K562 (cell line): Measurements from ENCODE around the gene FAM167B. TPM values are rescaled to one million over a fixed set of nuclear protein-coding genes. Genes with fewer than 3 reads are reported as not detected.

Source experiments
- ARID2 ChIP-seq: fragments of 450-650 bp; IDR thresholded peaks from 2 replicates; pipeline ENCODE4 v1.6.1; 2017; ENCODE audit warnings: antibody characterized with exemption, mild to moderate bottlenecking
- BRCA1 ChIP-seq, 2 experiments: fragments of 450-650 bp in 1 of 2; sonication (generic) in 1 of 2; formaldehyde crosslinking in 1 of 2; IDR thresholded peaks; 2 replicates each; pipeline versions ENCODE4 v1.5.0 to v1.6.1; 2017 to 2020; ENCODE audit warnings: mild to moderate bottlenecking in 1 of 2, missing genetic modification reagents in 1 of 2
- GABPB1 ChIP-seq: sonication (generic); formaldehyde crosslinking; IDR thresholded peaks from 2 replicates; pipeline ENCODE4 v1.8.0; 2022; ENCODE audit warnings: mild to moderate bottlenecking, missing genetic modification reagents
- HINFP ChIP-seq: fragments of 450-650 bp; conservative IDR thresholded peaks from 2 replicates; pipeline ENCODE4 v1.6.1; 2016; ENCODE audit warnings: missing genetic modification characterization, low read depth, mild to moderate bottlenecking, control low read depth, missing compliant biosample characterization
- KAT7 ChIP-seq: sonication (generic); formaldehyde crosslinking; IDR thresholded peaks from 2 replicates; pipeline ENCODE4 v1.8.0; 2022; ENCODE audit warnings: missing genetic modification reagents, mild to moderate bottlenecking, borderline replicate concordance
- MAX ChIP-seq: sonication (generic); formaldehyde crosslinking; IDR thresholded peaks from 2 replicates; pipeline ENCODE4 v1.9.0; 2022; ENCODE audit warnings: mild to moderate bottlenecking, missing genetic modification reagents
- NBN ChIP-seq: fragments of 450-650 bp; IDR thresholded peaks from 2 replicates; pipeline ENCODE4 v1.6.1; 2016; ENCODE audit warnings: low read depth, mild to moderate bottlenecking
- POLR2AphosphoS2 ChIP-seq: IDR thresholded peaks from 2 replicates; pipeline ENCODE4 v1.6.1; 2012; ENCODE audit warnings: low read length, improper control_type of control experiment
- POLR2B ChIP-seq: fragments of 450-650 bp; IDR thresholded peaks from 2 replicates; pipeline ENCODE4 v1.6.1; 2018; ENCODE audit warnings: low read depth; ENCODE audit not compliant: partially characterized antibody
- SNAPC5 ChIP-seq: fragments of 250-450 bp; sonication (Bioruptor Pico); IDR thresholded peaks from 2 replicates; pipeline ENCODE4 v1.8.0; 2021; ENCODE audit warnings: moderate library complexity, mild to moderate bottlenecking, inconsistent platforms
- TEAD4 ChIP-seq, 2 experiments: sonication (generic) in 1 of 2; formaldehyde crosslinking in 1 of 2; IDR thresholded peaks; 2 replicates each; pipeline versions ENCODE4 v1.6.1 to v1.8.0; 2012 to 2022; ENCODE audit warnings: borderline replicate concordance in 1 of 2, inconsistent platforms in 1 of 2, low read length in 1 of 2, mild to moderate bottlenecking in 1 of 2, missing genetic modification reagents in 1 of 2
- TFAM ChIP-seq: fragments of 250-450 bp; sonication (Bioruptor Pico); conservative IDR thresholded peaks from 2 replicates; pipeline ENCODE4 v1.5.0; 2021; ENCODE audit warnings: mild to moderate bottlenecking, moderate library complexity
- ZBTB26 ChIP-seq: fragments of 450-650 bp; formaldehyde crosslinking; IDR thresholded peaks from 2 replicates; pipeline ENCODE4 v1.4.0; 2022; ENCODE audit warnings: missing genetic modification characterization
- ZBTB9 ChIP-seq: fragments of 450-650 bp; formaldehyde crosslinking; IDR thresholded peaks from 2 replicates; pipeline ENCODE4 v1.4.0; 2020; ENCODE audit warnings: mild to moderate bottlenecking, moderate library complexity
- ZNF133 ChIP-seq: fragments of 250-450 bp; sonication (Bioruptor Pico); IDR thresholded peaks from 2 replicates; pipeline ENCODE4 v1.4.0; 2020; ENCODE audit warnings: mild to moderate bottlenecking
- ZNF253 ChIP-seq: fragments of 250-450 bp; sonication (Bioruptor Pico); conservative IDR thresholded peaks from 2 replicates; pipeline ENCODE4 v1.6.1; 2021; ENCODE audit warnings: mild to moderate bottlenecking
- polyA plus RNA-seq, 8 experiments: library from polyadenylated mRNA; depleted of rRNA in 4 of 8; stranded (reverse) in 5 of 8; unstranded in 3 of 8; fragments of >200 nt; fragmentation: Nextera tagmentation in 2 of 8; fragmentation: Illumina TruSeq in 1 of 8; extraction: Ambion mirVana in 2 of 8; extraction: Trizol in 1 of 8; gene quantifications; 2 replicates each; pipeline versions ENCODE4 v1.2.1 to v1.2.3, GENCODE V29; 2011 to 2014; ENCODE audit warnings: inconsistent platforms in 1 of 8, missing spikeins in 1 of 8
- total RNA-seq, 7 experiments: library from RNA; depleted of rRNA in 6 of 7; stranded (reverse); fragments of >200 nt in 6 of 7; fragmentation: Illumina TruSeq in 2 of 7; extraction: Trizol in 2 of 7; gene quantifications; 2 replicates each; pipeline versions ENCODE4 v1.2.1 to v1.2.3, GENCODE V29; 2011 to 2021; ENCODE audit warnings: low replicate concordance in 1 of 7
- TF ChIP-seq, protein P1 (sequence below), 2 experiments: fragments of 450-650 bp; IDR thresholded peaks; 2 replicates each; pipeline ENCODE4 v1.6.1; 2018; ENCODE audit warnings: mild to moderate bottlenecking in 2 of 2, low read depth in 1 of 2; ENCODE audit not compliant: partially characterized antibody in 2 of 2

FAM167B gene
- total and polyA plus RNA-seq, 9 of the 15 experiments (the other 6 are each of a cell fraction or from before 2014, with no cell fraction given) = not detected

DNA sequence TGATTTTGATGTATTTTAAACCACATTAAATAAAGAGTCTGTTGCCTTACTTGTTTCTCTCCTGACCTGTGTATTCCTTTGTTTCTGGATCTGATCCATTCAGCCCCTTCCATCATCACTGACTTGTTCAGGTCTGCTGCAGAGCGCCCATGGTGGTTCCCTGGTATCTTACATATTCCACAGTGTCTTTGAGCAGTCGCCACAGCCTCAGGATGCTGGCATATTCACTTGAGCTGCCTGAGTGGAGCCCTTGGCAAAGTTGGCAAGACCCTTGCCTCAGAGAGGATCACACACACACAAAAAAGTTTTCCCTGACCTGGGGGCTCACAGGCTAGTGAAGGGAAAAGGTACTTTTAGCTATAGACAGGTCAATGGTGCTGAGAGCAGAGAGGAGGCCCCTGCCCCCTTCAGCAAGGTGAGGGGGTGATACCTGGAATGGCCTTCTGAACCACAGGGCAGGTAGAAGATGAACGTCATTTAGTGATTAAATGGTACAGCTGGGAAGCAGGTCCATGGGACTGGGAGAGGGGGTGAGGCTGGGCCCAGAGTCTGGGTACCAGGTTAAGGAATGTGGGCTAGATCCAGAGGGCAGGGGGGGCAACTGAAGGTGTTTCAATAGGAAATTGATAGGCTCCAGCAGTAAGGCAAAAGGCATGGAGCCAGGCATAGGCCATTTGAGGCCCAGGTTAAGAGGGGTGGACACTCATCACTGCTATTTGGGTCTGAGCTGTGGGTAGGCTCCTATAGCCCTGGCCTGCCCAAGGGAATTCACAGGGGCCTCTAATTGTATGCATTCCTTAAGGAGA is 48.6 kb upstream of the FAM167B start (continued):
- TF ChIP-seq ZBTB9 (CRISPR knock-in tag) (0 out of 2 replicates have a peak, but pooled peaks have one; percentile 25), HINFP (no peak), POLR2AphosphoS2 (peak; percentile 87; the same call in 1 of the 2 replicates), ZNF253 (CRISPR knock-in tag) (no peak), ZBTB26 (CRISPR knock-in tag) (0 out of 2 replicates have a peak, but pooled peaks have one; percentile 54), ZNF133 (no peak), ARID2 (no peak), POLR2B (peak; percentile 37), MAX (CRISPR knock-in tag) (peak; percentile 22; the same call in 1 of the 2 replicates), NBN (no peak), TEAD4 (IDR thresholded peaks at IDR 0.05; ENCODE audit: low read length) (no peak), TEAD4 (CRISPR knock-in tag; IDR thresholded peaks at IDR 0.05; ENCODE audit: borderline replicate concordance) (no peak), SNAPC5 (CRISPR knock-in tag) (no peak), KAT7 (0 out of 2 replicates have a peak, but pooled peaks have one; percentile 37), TFAM (no peak), BRCA1 (IDR thresholded peaks at IDR 0.05) (no peak), BRCA1 (CRISPR knock-in tag; IDR thresholded peaks at IDR 0.05) (no peak), GABPB1 (CRISPR knock-in tag) (0 out of 2 replicates have a peak, but pooled peaks have one; percentile 22)
- TF ChIP-seq, protein P1, sequence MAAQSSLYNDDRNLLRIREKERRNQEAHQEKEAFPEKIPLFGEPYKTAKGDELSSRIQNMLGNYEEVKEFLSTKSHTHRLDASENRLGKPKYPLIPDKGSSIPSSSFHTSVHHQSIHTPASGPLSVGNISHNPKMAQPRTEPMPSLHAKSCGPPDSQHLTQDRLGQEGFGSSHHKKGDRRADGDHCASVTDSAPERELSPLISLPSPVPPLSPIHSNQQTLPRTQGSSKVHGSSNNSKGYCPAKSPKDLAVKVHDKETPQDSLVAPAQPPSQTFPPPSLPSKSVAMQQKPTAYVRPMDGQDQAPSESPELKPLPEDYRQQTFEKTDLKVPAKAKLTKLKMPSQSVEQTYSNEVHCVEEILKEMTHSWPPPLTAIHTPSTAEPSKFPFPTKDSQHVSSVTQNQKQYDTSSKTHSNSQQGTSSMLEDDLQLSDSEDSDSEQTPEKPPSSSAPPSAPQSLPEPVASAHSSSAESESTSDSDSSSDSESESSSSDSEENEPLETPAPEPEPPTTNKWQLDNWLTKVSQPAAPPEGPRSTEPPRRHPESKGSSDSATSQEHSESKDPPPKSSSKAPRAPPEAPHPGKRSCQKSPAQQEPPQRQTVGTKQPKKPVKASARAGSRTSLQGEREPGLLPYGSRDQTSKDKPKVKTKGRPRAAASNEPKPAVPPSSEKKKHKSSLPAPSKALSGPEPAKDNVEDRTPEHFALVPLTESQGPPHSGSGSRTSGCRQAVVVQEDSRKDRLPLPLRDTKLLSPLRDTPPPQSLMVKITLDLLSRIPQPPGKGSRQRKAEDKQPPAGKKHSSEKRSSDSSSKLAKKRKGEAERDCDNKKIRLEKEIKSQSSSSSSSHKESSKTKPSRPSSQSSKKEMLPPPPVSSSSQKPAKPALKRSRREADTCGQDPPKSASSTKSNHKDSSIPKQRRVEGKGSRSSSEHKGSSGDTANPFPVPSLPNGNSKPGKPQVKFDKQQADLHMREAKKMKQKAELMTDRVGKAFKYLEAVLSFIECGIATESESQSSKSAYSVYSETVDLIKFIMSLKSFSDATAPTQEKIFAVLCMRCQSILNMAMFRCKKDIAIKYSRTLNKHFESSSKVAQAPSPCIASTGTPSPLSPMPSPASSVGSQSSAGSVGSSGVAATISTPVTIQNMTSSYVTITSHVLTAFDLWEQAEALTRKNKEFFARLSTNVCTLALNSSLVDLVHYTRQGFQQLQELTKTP (IDR thresholded peaks at IDR 0.05; ENCODE audit: low read depth in 1 of 2, partially characterized antibody in 2 of 2) = no peak
